ENCODE data around the gene NPPC.

Gene NPPC

GRCh38 chr2:231935207-231935524 is 9.0 kb upstream of the NPPC start:
- DNase-seq (ENCODE audit: low read depth in 2 of 2): no peak

GRCh38 chr2:231934441-231935206 is 8.4 kb upstream of the NPPC start:
- no peak for DNase-seq (ENCODE audit: low read depth in 2 of 2)

GRCh38 chr2:231933916-231934401 is 7.8 kb upstream of the NPPC start:
- DNase-seq (ENCODE audit: low read depth in 2 of 2): no peak

- DNase-seq (ENCODE audit: low read depth in 2 of 2): no peak
Observed at GRCh38 chr2:231932985-231933915, 7.1 kb upstream of the NPPC start.

GRCh38 chr2:231932711-231932970 is 6.4 kb upstream of the NPPC start:
- no peak for DNase-seq (ENCODE audit: low read depth in 2 of 2)

GRCh38 chr2:231931481-231931915 is 5.3 kb upstream of the NPPC start:
- DNase-seq (ENCODE audit: low read depth in 2 of 2): no peak

- no peak for DNase-seq (ENCODE audit: low read depth in 2 of 2)
Observed at GRCh38 chr2:231930593-231931281, 4.5 kb upstream of the NPPC start.

GRCh38 chr2:231929961-231930592 is 3.9 kb upstream of the NPPC start:
- no peak for DNase-seq (ENCODE audit: low read depth in 2 of 2)

GRCh38 chr2:231928901-231929725 is 2.9 kb upstream of the NPPC start:
- DNase-seq (ENCODE audit: low read depth in 2 of 2): no peak

- DNase-seq (ENCODE audit: low read depth in 2 of 2): no peak
Observed at GRCh38 chr2:231928481-231928880, 2.3 kb upstream of the NPPC start.

- no peak for DNase-seq (ENCODE audit: low read depth in 2 of 2)
Observed at GRCh38 chr2:231927566-231927890, 1.3 kb upstream of the NPPC start.

GRCh38 chr2:231926761-231927565 is 767 bp upstream of the NPPC start:
- no peak for DNase-seq (ENCODE audit: low read depth in 2 of 2)

- peak; percentile 29 to 52 for DNase-seq (ENCODE audit: low read depth in 2 of 2)
Observed at GRCh38 chr2:231925303-231926179, 655 bp downstream of the NPPC start.

- no peak for DNase-seq (ENCODE audit: low read depth in 2 of 2)
Observed at GRCh38 chr2:231924889-231925275, 1.3 kb downstream of the NPPC start.

- no peak for DNase-seq (ENCODE audit: low read depth in 2 of 2)
Observed at GRCh38 chr2:231923951-231924888, 2.0 kb downstream of the NPPC start.

- no peak for DNase-seq (ENCODE audit: low read depth in 2 of 2)
Observed at GRCh38 chr2:231923010-231923344, 3.2 kb downstream of the NPPC start.

- DNase-seq (ENCODE audit: low read depth in 2 of 2): no peak
Observed at GRCh38 chr2:231922311-231923009, 3.7 kb downstream of the NPPC start.

GRCh38 chr2:231920795-231921194 is 5.4 kb downstream of the NPPC start:
- no peak for DNase-seq (ENCODE audit: low read depth in 2 of 2)

Data from stimulated activated CD8-positive, alpha-beta memory T cell treated with anti-CD3 and anti-CD28 coated beads, Interleukin-7, amount 100 ng/mL, for 4 hours (primary cell).